SHP77 (cell line): ENCODE measurements around the gene UBE2F.

Source experiments
- DNase-seq, 2 experiments: peaks; one replicate each; lab custom pipeline; 2025; lab: John Stamatoyannopoulos, UW

Gene UBE2F

DNA sequence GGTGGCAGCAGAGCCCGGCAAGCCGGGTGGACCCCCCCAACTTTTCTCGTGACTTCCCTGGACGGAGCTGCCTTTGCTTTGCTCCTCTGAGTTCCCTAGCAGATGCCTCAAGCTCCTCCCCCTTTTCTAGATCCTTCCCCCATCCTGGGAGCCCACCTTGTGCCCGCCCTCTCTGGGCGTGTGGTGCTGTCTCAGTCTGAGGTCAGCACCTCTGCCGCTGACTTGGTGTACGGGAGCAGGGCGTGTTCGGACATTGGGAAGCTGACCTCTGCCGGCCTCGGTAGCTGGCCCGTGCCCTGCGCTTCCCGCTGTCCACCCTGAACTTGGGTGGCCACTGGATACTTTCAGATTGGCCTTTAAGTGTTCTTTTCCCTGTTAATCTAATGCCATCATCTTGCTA lies 113.7 kb downstream of the UBE2F start:
- no peak for DNase-seq

DNA sequence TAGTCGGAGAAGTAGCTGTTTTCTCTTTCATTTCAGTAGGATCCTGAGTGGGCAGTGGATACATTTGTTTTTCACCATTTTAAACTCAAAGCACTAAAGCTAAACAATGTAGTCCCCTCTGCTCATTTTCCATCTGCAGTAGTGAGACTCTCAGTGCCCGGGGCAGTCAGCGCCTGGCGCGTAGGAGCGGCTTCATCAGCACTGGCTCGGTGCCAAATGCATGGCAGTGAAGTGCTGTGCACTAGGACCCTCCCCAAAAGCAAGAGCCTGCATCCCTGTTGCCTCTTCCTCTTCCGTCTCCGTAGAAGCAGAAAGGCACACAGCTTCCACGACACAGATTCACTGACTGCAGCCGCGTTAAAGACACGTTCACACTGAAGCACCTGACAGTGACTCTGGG lies 114.3 kb downstream of the UBE2F start:
- DNase-seq, result no peak

DNA sequence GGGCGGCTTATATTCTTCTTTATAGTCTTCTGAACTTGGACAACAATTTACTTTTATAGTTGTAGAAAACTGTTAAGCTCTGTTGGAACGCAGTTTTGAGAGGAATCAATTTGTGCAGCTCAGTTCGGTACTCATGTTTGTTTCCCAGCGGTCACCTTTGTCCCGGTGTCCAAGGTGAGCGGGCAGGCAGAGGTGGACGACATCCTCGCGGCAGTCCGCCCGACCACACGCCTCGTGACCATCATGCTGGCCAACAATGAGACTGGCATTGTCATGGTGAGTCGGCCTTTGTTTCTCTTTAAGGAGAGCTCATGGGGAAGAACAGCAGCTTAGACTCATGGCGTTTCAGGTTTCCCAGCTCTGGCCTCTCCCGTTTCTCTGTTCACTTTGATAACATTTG lies 114.7 kb downstream of the UBE2F start:
- DNase-seq, result no peak

DNA sequence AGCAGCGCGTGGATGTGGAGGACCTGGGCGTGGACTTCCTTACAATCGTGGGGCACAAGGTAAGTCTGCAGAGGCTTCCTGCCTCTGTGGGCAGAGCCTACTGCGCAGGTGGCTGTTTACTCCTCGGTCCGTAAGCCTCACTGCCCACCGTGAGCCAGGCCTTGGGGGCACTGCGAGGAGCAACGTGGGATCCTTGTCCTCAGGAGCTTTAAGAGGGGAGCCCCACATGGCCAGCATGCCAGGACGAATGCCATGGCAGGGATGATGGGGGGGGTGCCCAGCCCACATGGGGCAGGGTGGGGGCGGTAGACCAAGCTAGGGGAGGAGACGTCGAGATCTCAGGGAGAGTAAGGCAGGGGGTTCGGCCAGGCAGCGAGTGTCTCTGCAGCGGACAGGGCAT lies 115.3 kb downstream of the UBE2F start:
- DNase-seq, result no peak

DNA sequence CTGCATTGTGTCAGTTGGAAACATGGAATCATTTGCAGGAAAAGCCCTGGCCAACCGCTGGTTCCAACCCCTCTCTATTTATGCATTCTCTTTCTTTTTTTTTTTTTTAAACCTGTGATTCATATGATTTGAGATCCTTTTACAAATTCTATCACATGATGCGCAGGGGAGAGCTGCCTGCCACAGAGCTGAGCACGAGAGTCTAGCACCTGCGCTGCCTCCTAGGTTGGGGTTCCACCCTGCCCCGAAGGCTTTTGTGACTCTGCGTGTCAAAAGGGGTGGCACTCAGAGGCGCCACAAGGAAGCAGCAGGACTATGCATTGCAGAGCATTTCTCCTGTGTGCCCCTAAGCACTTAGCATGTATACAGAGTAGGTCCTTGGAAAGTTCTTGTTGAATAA lies 116.0 kb downstream of the UBE2F start:
- no peak for DNase-seq

DNA sequence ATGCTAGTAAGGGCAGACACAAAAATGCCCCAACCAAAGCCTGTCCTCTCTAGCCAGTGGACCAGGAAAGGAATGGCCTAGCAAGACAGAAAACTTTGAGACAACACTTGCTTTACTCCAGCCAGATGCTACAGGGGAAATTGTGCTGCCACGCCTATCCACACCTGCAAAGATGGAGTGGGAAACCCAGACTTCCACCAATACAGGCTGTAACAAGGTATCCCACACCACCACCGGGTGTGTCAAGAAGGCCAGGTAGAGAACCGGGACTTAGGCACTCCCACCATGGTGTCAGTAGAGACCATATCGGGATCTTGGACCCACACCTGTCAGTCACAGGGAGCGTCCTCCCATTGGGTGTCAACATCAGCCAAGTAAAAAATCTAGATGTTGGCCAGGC lies 117.1 kb downstream of the UBE2F start:
- no peak for DNase-seq

DNA sequence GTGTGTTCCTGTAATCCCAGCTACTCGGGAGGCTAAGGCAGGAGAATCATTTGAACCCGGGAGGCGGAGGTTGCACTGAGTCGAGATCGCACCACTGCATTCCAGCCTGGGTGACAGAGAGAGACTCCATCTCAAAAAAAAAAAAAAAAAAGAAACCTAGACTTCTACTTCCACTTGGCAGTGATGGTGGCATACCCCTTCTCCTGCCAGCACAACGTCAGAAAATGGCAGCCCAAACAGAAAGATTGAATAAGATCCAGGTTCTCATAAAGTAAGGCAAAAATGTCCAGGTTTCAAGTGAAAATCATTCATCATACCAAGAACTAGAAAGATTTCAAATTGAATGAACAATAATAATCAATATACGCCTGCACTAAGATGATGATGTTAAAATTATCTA lies 117.9 kb downstream of the UBE2F start:
- no peak for DNase-seq

DNA sequence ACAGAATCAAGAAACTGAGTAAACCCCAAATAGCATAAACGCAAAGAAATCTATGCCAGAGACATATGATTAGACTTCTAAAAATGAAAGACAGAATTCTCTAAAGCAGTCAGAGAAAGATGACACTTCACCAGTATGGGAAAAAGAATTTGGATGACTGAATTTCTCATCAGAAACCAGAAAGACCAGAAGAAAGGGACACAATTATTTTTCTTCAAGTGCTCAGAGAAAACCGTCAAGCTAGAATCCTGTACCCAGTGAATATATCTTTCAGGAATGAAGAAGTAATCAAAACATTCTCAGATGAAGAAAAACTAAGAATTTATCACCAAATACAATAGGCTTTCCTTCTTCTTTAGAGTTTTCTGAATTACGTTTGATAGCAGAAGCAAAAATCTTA lies 119.1 kb downstream of the UBE2F start:
- DNase-seq, result no peak

DNA sequence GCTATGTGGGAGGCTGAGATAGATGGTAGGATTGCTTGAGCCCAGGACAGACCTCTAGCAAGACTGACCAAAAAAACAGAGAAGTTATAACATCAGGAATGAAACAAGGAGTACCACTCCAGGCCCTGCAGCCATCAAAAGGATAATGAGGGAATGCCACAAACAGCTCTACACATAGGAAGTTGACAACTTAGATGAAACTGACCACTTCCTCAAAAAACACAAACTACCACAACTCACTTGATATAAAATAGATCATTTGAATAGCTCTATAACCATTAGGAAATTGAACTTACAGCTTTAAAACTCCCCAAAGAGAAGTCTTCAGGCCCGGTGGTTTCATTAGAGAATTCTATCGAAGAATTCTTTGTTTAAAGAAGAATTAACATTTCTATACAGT lies 120.4 kb downstream of the UBE2F start:
- DNase-seq, result no peak

DNA sequence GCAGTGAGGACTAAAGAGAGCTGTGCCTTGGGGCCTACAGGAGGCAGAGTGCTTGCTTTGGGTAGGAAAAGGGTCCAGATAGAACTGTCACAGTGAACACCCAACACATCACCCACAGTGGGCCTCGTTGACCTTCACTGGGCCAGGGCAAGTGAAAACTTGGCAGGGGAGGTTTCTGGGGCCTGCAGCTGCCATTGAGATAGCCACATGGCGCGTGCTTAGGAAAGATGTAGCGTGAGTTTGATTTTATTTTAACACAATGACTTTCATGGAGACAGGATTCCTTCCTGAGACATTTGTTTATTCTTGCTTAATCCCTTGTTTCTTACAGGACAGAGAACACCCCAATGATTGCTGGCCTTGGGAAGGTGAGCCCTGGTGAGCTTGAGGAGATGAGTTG lies 124.1 kb downstream of the UBE2F start:
- no peak for DNase-seq

DNA sequence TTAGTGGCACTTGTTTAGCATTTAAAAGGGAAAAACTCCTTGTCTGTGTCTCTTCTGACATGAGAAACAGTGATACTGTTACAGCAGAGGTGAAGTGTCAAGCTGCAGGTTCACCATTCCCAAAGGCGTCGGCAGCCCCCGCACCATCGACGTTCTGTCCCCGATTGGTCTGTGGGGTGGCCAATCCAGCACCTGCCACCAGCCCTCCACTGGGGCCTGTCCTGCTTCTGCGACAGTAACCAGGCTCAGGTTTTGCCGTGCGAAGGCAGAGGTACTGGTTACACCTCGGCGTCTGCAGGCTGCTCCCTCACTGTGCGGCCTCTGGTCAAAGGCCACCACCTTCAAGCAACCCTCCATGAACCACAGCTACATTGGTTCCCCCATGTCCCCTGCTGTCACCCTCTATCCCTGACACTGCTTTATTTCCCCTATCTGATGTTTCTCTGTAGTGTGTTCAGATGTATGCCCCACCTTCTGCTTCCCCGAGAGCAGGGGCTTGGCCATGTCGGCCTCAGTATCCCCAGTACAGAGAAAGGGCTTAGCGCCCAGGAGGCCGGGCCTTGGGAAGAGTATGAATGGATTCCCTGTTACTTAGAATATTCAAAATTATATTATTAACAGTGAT lies 124.7 kb downstream of the UBE2F start:
- DNase-seq, result no peak
